K562 (cell line): Measurements from ENCODE around the gene YPEL1. TPM values are rescaled to one million over a fixed set of nuclear protein-coding genes. Genes with fewer than 3 reads are reported as not detected.

Source experiments
- MTF1 ChIP-seq: fragments of 250-450 bp; sonication (Bioruptor Pico); IDR thresholded peaks from 2 replicates; pipeline ENCODE4 v1.9.0; 2021; ENCODE audit warnings: moderate library complexity, mild to moderate bottlenecking, inconsistent platforms, borderline replicate concordance
- REST ChIP-seq, 2 experiments: fragments of 450-650 bp; formaldehyde crosslinking in 1 of 2; IDR thresholded peaks; 2 replicates each; pipeline versions ENCODE4 v1.4.0 to v1.6.1; 2014 to 2020; ENCODE audit warnings: mild to moderate bottlenecking in 2 of 2, borderline replicate concordance in 1 of 2, low read depth in 1 of 2
- polyA plus RNA-seq, 8 experiments: library from polyadenylated mRNA; depleted of rRNA in 4 of 8; stranded (reverse) in 5 of 8; unstranded in 3 of 8; fragments of >200 nt; fragmentation: Nextera tagmentation in 2 of 8; fragmentation: Illumina TruSeq in 1 of 8; extraction: Ambion mirVana in 2 of 8; extraction: Trizol in 1 of 8; gene quantifications; 2 replicates each; pipeline versions ENCODE4 v1.2.1 to v1.2.3, GENCODE V29; 2011 to 2014; ENCODE audit warnings: inconsistent platforms in 1 of 8, missing spikeins in 1 of 8
- total RNA-seq, 7 experiments: library from RNA; depleted of rRNA in 6 of 7; stranded (reverse); fragments of >200 nt in 6 of 7; fragmentation: Illumina TruSeq in 2 of 7; extraction: Trizol in 2 of 7; gene quantifications; 2 replicates each; pipeline versions ENCODE4 v1.2.1 to v1.2.3, GENCODE V29; 2011 to 2021; ENCODE audit warnings: low replicate concordance in 1 of 7

Gene YPEL1
- total and polyA plus RNA-seq, 9 of the 15 experiments (the other 6 are each of a cell fraction or from before 2014, with no cell fraction given), result 0.07 to 2.2 (median 0.46) TPM

GRCh38 chr22:21698430-21699329 is 36.9 kb downstream of the YPEL1 start (continued):
- no peak for TF ChIP-seq REST (IDR thresholded peaks at IDR 0.05; ENCODE audit: borderline replicate concordance)
- 0 out of 2 replicates have a peak, but pooled peaks have one; percentile 37 for TF ChIP-seq REST (CRISPR knock-in tag; IDR thresholded peaks at IDR 0.05; ENCODE audit: low read depth)
- 0 out of 2 replicates have a peak, but pooled peaks have one; percentile 1 for TF ChIP-seq MTF1
- TF ChIP-seq, all 486 proteins: peak for 48
